Esophagus muscularis mucosa (tissue), 3 donors: ENCODE data around the gene BOK.

ENCODE experiments used
- POLR2A ChIP-seq: fragments of 450-650 bp; IDR thresholded peaks from one replicate; pipeline ENCODE4 v1.6.1; 2017; ENCODE audit warnings: antibody characterized with exemption, moderate library complexity, mild to moderate bottlenecking, low read depth
- TF ChIP-seq, protein P1 (sequence below), 3 experiments: fragments of 200-600 bp in 2 of 3; fragments of 450-650 bp in 1 of 3; sonication (generic) in 2 of 3; IDR thresholded peaks; one replicate each; pipeline ENCODE4 v1.5.1; 2017 to 2019; ENCODE audit warnings: antibody characterized with exemption in 3 of 3, mild to moderate bottlenecking in 2 of 3, moderate library complexity in 1 of 3

GRCh38 chr2:241553512-241553830, 5.1 kb upstream of the BOK start:
- TF ChIP-seq, protein P1, sequence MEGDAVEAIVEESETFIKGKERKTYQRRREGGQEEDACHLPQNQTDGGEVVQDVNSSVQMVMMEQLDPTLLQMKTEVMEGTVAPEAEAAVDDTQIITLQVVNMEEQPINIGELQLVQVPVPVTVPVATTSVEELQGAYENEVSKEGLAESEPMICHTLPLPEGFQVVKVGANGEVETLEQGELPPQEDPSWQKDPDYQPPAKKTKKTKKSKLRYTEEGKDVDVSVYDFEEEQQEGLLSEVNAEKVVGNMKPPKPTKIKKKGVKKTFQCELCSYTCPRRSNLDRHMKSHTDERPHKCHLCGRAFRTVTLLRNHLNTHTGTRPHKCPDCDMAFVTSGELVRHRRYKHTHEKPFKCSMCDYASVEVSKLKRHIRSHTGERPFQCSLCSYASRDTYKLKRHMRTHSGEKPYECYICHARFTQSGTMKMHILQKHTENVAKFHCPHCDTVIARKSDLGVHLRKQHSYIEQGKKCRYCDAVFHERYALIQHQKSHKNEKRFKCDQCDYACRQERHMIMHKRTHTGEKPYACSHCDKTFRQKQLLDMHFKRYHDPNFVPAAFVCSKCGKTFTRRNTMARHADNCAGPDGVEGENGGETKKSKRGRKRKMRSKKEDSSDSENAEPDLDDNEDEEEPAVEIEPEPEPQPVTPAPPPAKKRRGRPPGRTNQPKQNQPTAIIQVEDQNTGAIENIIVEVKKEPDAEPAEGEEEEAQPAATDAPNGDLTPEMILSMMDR (IDR thresholded peaks at IDR 0.05): no peak
- TF ChIP-seq POLR2A: no peak
